MM.1S (cell line): ENCODE data around the gene NEK6.

Experiments used
- DNase-seq: peaks from one replicate; pipeline ENCODE4 v3.0.0-alpha.2; 2015
- H2AFZ ChIP-seq: fragments of 300-600 bp; sonication (generic); 2 replicates; pipeline ENCODE4 v1.6.0; 2016; ENCODE audit warnings: antibody characterized with exemption, low read length
- H3F3A ChIP-seq: fragments of 300-600 bp; sonication (generic); 2 replicates; pipeline ENCODE4 v1.6.1; 2016; ENCODE audit warnings: mild to moderate bottlenecking, antibody characterized with exemption, low read length, moderate library complexity, mixed read lengths; ENCODE audit not compliant: insufficient read depth
- H3K27ac ChIP-seq: fragments of 300-600 bp; sonication (generic); 2 replicates; pipeline ENCODE4 v1.5.1; 2016; ENCODE audit warnings: mild to moderate bottlenecking, low read length
- H3K27me3 ChIP-seq: fragments of 300-600 bp; sonication (generic); replicated peaks from 2 replicates; pipeline ENCODE4 v1.6.0; 2016; ENCODE audit warnings: low read length; ENCODE audit not compliant: insufficient read depth
- H3K36me3 ChIP-seq: fragments of 300-600 bp; sonication (generic); replicated peaks from 2 replicates; pipeline ENCODE4 v1.6.1; 2016; ENCODE audit warnings: mild to moderate bottlenecking, low read length, mixed read lengths; ENCODE audit not compliant: insufficient read depth
- H3K4me1 ChIP-seq: fragments of 300-600 bp; sonication (generic); 2 replicates; pipeline ENCODE4 v1.6.1; 2016; ENCODE audit warnings: low read length, mixed read lengths
- H3K4me2 ChIP-seq: fragments of 300-600 bp; sonication (generic); 2 replicates; pipeline ENCODE4 v1.6.0; 2016; ENCODE audit warnings: low read depth, low read length
- H3K4me3 ChIP-seq: fragments of 300-600 bp; sonication (generic); 2 replicates; pipeline ENCODE4 v1.5.1; 2016; ENCODE audit warnings: low read length, mixed read lengths
- H3K79me2 ChIP-seq: fragments of 300-600 bp; sonication (generic); 2 replicates; pipeline ENCODE4 v1.6.1; 2016; ENCODE audit warnings: mixed run types, low read length, mixed read lengths
- H3K9ac ChIP-seq: fragments of 300-600 bp; sonication (generic); 2 replicates; pipeline ENCODE4 v1.6.1; 2016; ENCODE audit warnings: low read length, mixed read lengths
- H3K9me2 ChIP-seq: fragments of 300-600 bp; sonication (generic); replicated peaks from 2 replicates; pipeline ENCODE4 v1.6.1; 2016; ENCODE audit warnings: mild to moderate bottlenecking, low read length, mixed read lengths; ENCODE audit not compliant: insufficient read depth
- H3K9me3 ChIP-seq: fragments of 300-600 bp; sonication (generic); replicated peaks from 2 replicates; pipeline ENCODE4 v1.6.1; 2016; ENCODE audit warnings: mild to moderate bottlenecking, low read length, mixed read lengths; ENCODE audit not compliant: insufficient read depth
- H4K20me1 ChIP-seq: fragments of 300-600 bp; sonication (generic); 2 replicates; pipeline ENCODE4 v1.6.1; 2016; ENCODE audit warnings: mild to moderate bottlenecking, low read length, moderate library complexity, mixed read lengths; ENCODE audit not compliant: insufficient read depth
- CTCF ChIP-seq: fragments of 300-600 bp; sonication (generic); IDR thresholded peaks from 2 replicates; pipeline ENCODE4 v1.5.1; 2016; ENCODE audit warnings: antibody characterized with exemption, low read length, mixed read lengths
- EZH2 ChIP-seq: fragments of 300-600 bp; sonication (generic); optimal IDR thresholded peaks from 2 replicates; pipeline ENCODE3; 2017; ENCODE audit warnings: low read depth, mild to moderate bottlenecking, antibody characterized with exemption, low read length, mixed read lengths
- EZH2phosphoT487 ChIP-seq: fragments of 300-600 bp; sonication (generic); IDR thresholded peaks from 2 replicates; pipeline ENCODE4 v1.6.1; 2018; ENCODE audit warnings: antibody characterized with exemption, low read length

The NEK6 gene

GRCh38 chr9:124388275-124389048 lies 130.7 kb downstream of the NEK6 start:
- Histone ChIP-seq H3K27ac (no peak overlapping the region), H4K20me1 (peaks cover 47% of the 10 kb centered on the region; the same call in 1 of the 2 replicates), H3K36me3 (peaks cover 4% of the 10 kb centered on the region; the same call in 1 of the 2 replicates), H3K9ac (no peak overlapping the region), H3K9me3 (no peaks in the 10 kb centered on the region), H2AFZ (no peak overlapping the region), H3K4me2 (no peak overlapping the region), H3K79me2 (peaks cover 98% of the 10 kb centered on the region), H3K27me3 (no peaks in the 10 kb centered on the region), H3K4me3 (no peak overlapping the region), H3K9me2 (no peaks in the 10 kb centered on the region), H3F3A (no peaks in the 10 kb centered on the region), H3K4me1 (no peaks in the 10 kb centered on the region)
- DNase-seq = no peak
- TF ChIP-seq EZH2 (no peak), CTCF (no peak), EZH2phosphoT487 (no peak)

- no peaks in the 10 kb centered on the region for H3K27me3 ChIP-seq
- H3K9ac ChIP-seq = no peak overlapping the region
- DNase-seq = no peak
- TF ChIP-seq EZH2 (no peak), CTCF (no peak), EZH2phosphoT487 (no peak)
- H3F3A ChIP-seq = no peaks in the 10 kb centered on the region
- peaks cover 56% of the 10 kb centered on the region; the same call in 1 of the 2 replicates for H4K20me1 ChIP-seq
- peaks cover 100% of the 10 kb centered on the region for H3K79me2 ChIP-seq
- no peak overlapping the region for H3K4me2 ChIP-seq
- H3K4me3 ChIP-seq = no peak overlapping the region
- H3K9me3 ChIP-seq = no peaks in the 10 kb centered on the region
- no peak overlapping the region for H3K27ac ChIP-seq
- no peaks in the 10 kb centered on the region for H3K36me3 ChIP-seq
- no peaks in the 10 kb centered on the region for H3K4me1 ChIP-seq
- no peak overlapping the region for H2AFZ ChIP-seq
- H3K9me2 ChIP-seq = no peaks in the 10 kb centered on the region
Observed at GRCh38 chr9:124389146-124389939, 131.6 kb downstream of the NEK6 start.

DNA sequence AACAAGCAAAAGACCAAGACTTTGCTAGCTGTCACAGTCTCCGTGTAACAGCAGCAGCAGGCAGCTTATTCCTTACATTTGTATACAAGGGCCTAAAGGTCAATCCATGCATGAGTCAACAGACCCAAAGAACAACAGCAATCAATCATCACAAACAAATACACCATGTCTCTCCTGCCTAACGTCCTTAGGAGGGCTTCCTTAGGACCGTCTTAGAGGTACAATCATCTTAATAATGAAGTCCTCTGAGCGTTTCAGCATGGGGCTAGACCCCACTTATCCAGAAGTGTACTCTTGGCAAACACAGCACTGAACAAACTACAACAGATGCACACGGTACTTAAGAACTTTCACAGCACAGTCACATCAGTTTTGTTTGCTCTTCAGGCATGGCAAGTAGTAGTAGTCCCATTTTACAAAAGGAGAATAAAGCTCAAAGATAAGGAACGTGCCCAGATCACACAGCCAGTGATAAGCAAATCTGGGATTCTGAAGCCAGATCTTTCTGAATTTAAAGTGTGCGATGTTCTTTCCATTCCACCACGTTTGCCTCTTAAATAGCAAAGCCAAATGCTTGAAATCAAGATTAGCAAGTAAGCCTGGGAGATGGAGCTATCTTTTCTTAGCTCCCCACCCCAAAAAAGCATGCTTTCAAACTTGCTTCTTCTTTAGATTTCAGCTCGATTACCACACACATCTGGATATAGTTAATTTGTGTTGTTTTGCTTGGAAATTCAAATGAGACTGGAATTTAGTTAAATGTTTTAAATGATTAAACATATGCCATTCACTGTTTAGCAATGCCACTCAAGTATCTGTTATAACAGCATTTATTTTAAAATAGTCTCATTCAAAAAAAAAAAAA lies 133.3 kb downstream of the NEK6 start:
- Histone ChIP-seq H3K9me3 (no peaks in the 10 kb centered on the region), H3K4me3 (no peak overlapping the region), H3K27me3 (no peaks in the 10 kb centered on the region), H3K36me3 (no peaks in the 10 kb centered on the region; the same call in 1 of the 2 replicates), H3K79me2 (peaks cover 100% of the 10 kb centered on the region), H3K9me2 (no peaks in the 10 kb centered on the region), H3F3A (no peaks in the 10 kb centered on the region), H3K4me2 (no peak overlapping the region), H3K9ac (no peak overlapping the region), H3K4me1 (no peaks in the 10 kb centered on the region), H4K20me1 (peaks cover 57% of the 10 kb centered on the region; the same call in 1 of the 2 replicates), H2AFZ (no peak overlapping the region), H3K27ac (no peak overlapping the region)
- TF ChIP-seq CTCF = no peak
- no peak for DNase-seq
